K562 (cell line): ENCODE measurements around the gene NFKBIA. TPM values are rescaled to one million over a fixed set of nuclear protein-coding genes. Genes with fewer than 3 reads are reported as not detected.

Source experiments
- CBFB ChIP-seq: sonication (generic); formaldehyde crosslinking; IDR thresholded peaks from 2 replicates; pipeline ENCODE4 v1.4.0; 2020; ENCODE audit warnings: mild to moderate bottlenecking, missing genetic modification reagents
- GABPA ChIP-seq: fragments of 200-800 bp; sonication (Bioruptor generic); conservative IDR thresholded peaks from 2 replicates; pipeline ENCODE4 v1.6.1; 2016; ENCODE audit warnings: low read depth, missing genetic modification characterization, missing compliant biosample characterization
- GTF2E2 ChIP-seq: fragments of 200-800 bp; sonication (Bioruptor generic); IDR thresholded peaks from 2 replicates; pipeline ENCODE4 v1.6.1; 2016; ENCODE audit warnings: missing genetic modification characterization, missing compliant biosample characterization
- NCOR1 ChIP-seq: fragments of 450-650 bp; IDR thresholded peaks from 2 replicates; pipeline ENCODE4 v1.6.1; 2016; ENCODE audit warnings: mild to moderate bottlenecking, moderate library complexity
- POLR2A ChIP-seq: fragments of 450-650 bp; conservative IDR thresholded peaks from 2 replicates; pipeline ENCODE4 v1.6.1; 2016
- POLR2AphosphoS2 ChIP-seq: IDR thresholded peaks from 2 replicates; pipeline ENCODE4 v1.6.1; 2012; ENCODE audit warnings: low read length, improper control_type of control experiment
- SAP30 ChIP-seq: fragments of 200-600 bp; sonication (generic); IDR thresholded peaks from 2 replicates; pipeline ENCODE4 v1.6.1; 2012; ENCODE audit warnings: borderline replicate concordance, low read depth, mild to moderate bottlenecking, moderate library complexity, low read length, control low read depth, inconsistent platforms; ENCODE audit not compliant: insufficient read depth, poor library complexity, severe bottlenecking
- SMAD1 ChIP-seq: fragments of 150-350 bp; IDR thresholded peaks from 2 replicates; pipeline ENCODE4 v1.6.1; 2014; ENCODE audit warnings: low read length, low read depth; ENCODE audit not compliant: partially characterized antibody
- SMAD4 ChIP-seq: fragments of 250-450 bp; sonication (Bioruptor Pico); conservative IDR thresholded peaks from 2 replicates; pipeline ENCODE4 v1.8.0; 2021; ENCODE audit warnings: inconsistent platforms, mild to moderate bottlenecking, moderate library complexity
- TBP ChIP-seq: optimal IDR thresholded peaks from 2 replicates; pipeline ENCODE3; 2011; ENCODE audit warnings: low read depth, low read length, improper control_type of control experiment
- ZNF175 ChIP-seq: fragments of 200-800 bp; sonication (Bioruptor generic); IDR thresholded peaks from 2 replicates; pipeline ENCODE4 v1.6.1; 2016; ENCODE audit warnings: low read depth, mild to moderate bottlenecking, missing genetic modification characterization, missing compliant biosample characterization
- ZNF384 ChIP-seq: IDR thresholded peaks from 2 replicates; pipeline ENCODE4 v1.6.1; 2012; ENCODE audit warnings: low read depth, low read length, improper control_type of control experiment
- polyA plus RNA-seq, 8 experiments: library from polyadenylated mRNA; depleted of rRNA in 4 of 8; stranded (reverse) in 5 of 8; unstranded in 3 of 8; fragments of >200 nt; fragmentation: Nextera tagmentation in 2 of 8; fragmentation: Illumina TruSeq in 1 of 8; extraction: Ambion mirVana in 2 of 8; extraction: Trizol in 1 of 8; gene quantifications; 2 replicates each; pipeline versions ENCODE4 v1.2.1 to v1.2.3, GENCODE V29; 2011 to 2014; ENCODE audit warnings: inconsistent platforms in 1 of 8, missing spikeins in 1 of 8
- total RNA-seq, 7 experiments: library from RNA; depleted of rRNA in 6 of 7; stranded (reverse); fragments of >200 nt in 6 of 7; fragmentation: Illumina TruSeq in 2 of 7; extraction: Trizol in 2 of 7; gene quantifications; 2 replicates each; pipeline versions ENCODE4 v1.2.1 to v1.2.3, GENCODE V29; 2011 to 2021; ENCODE audit warnings: low replicate concordance in 1 of 7
- TF ChIP-seq, protein P1 (sequence below): sonication (generic); formaldehyde crosslinking; IDR thresholded peaks from 2 replicates; pipeline ENCODE4 v1.8.1; 2023; ENCODE audit warnings: mild to moderate bottlenecking, missing genetic modification reagents, moderate library complexity
- TF ChIP-seq, protein P2 (sequence below): fragments of 200-800 bp; sonication (Bioruptor generic); IDR thresholded peaks from 2 replicates; pipeline ENCODE4 v1.6.1; 2016; ENCODE audit warnings: missing genetic modification characterization, missing compliant biosample characterization
- TF ChIP-seq, protein P3 (sequence below), 3 experiments: fragments of 200-800 bp in 1 of 3; sonication (Bioruptor generic) in 1 of 3; sonication (generic) in 1 of 3; formaldehyde crosslinking in 1 of 3; IDR thresholded peaks; 2 replicates each; pipeline versions ENCODE4 v1.6.1 to v1.8.0; 2016 to 2022; ENCODE audit warnings: mild to moderate bottlenecking in 2 of 3, missing compliant biosample characterization in 2 of 3, missing genetic modification characterization in 2 of 3, missing genetic modification reagents in 1 of 3
- TF ChIP-seq, protein P4 (sequence below): sonication (generic); formaldehyde crosslinking; IDR thresholded peaks from 2 replicates; pipeline ENCODE4 v1.8.1; 2023; ENCODE audit warnings: mild to moderate bottlenecking, missing genetic modification reagents

The NFKBIA gene
- total and polyA plus RNA-seq, 9 of the 15 experiments (the other 6 are each of a cell fraction or from before 2014, with no cell fraction given): 6.9 to 31.8 (median 18.2) TPM

GRCh38 chr14:35404449-35405303 lies at the start of gene NFKBIA (continued):
- no peak for TF ChIP-seq ZNF175 (CRISPR knock-in tag)
- TF ChIP-seq SMAD1: no peak
- TF ChIP-seq, protein P1, sequence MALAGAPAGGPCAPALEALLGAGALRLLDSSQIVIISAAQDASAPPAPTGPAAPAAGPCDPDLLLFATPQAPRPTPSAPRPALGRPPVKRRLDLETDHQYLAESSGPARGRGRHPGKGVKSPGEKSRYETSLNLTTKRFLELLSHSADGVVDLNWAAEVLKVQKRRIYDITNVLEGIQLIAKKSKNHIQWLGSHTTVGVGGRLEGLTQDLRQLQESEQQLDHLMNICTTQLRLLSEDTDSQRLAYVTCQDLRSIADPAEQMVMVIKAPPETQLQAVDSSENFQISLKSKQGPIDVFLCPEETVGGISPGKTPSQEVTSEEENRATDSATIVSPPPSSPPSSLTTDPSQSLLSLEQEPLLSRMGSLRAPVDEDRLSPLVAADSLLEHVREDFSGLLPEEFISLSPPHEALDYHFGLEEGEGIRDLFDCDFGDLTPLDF (CRISPR knock-in tag): peak; percentile 49; the same call in 1 of the 2 replicates
- peak; percentile 95 for TF ChIP-seq TBP
- TF ChIP-seq SAP30: peak; percentile 47
- no peak for TF ChIP-seq NCOR1
- TF ChIP-seq GABPA: peak; percentile 1; the same call in 1 of the 2 replicates
- TF ChIP-seq POLR2A: peak; percentile 75
- no peak for TF ChIP-seq ZNF384
- TF ChIP-seq POLR2AphosphoS2: no peak
- TF ChIP-seq, protein P2, sequence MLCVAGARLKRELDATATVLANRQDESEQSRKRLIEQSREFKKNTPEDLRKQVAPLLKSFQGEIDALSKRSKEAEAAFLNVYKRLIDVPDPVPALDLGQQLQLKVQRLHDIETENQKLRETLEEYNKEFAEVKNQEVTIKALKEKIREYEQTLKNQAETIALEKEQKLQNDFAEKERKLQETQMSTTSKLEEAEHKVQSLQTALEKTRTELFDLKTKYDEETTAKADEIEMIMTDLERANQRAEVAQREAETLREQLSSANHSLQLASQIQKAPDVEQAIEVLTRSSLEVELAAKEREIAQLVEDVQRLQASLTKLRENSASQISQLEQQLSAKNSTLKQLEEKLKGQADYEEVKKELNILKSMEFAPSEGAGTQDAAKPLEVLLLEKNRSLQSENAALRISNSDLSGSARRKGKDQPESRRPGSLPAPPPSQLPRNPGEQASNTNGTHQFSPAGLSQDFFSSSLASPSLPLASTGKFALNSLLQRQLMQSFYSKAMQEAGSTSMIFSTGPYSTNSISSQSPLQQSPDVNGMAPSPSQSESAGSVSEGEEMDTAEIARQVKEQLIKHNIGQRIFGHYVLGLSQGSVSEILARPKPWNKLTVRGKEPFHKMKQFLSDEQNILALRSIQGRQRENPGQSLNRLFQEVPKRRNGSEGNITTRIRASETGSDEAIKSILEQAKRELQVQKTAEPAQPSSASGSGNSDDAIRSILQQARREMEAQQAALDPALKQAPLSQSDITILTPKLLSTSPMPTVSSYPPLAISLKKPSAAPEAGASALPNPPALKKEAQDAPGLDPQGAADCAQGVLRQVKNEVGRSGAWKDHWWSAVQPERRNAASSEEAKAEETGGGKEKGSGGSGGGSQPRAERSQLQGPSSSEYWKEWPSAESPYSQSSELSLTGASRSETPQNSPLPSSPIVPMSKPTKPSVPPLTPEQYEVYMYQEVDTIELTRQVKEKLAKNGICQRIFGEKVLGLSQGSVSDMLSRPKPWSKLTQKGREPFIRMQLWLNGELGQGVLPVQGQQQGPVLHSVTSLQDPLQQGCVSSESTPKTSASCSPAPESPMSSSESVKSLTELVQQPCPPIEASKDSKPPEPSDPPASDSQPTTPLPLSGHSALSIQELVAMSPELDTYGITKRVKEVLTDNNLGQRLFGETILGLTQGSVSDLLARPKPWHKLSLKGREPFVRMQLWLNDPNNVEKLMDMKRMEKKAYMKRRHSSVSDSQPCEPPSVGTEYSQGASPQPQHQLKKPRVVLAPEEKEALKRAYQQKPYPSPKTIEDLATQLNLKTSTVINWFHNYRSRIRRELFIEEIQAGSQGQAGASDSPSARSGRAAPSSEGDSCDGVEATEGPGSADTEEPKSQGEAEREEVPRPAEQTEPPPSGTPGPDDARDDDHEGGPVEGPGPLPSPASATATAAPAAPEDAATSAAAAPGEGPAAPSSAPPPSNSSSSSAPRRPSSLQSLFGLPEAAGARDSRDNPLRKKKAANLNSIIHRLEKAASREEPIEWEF (CRISPR knock-in tag): 0 out of 2 replicates have a peak, but pooled peaks have one; percentile 33
- TF ChIP-seq, protein P3, sequence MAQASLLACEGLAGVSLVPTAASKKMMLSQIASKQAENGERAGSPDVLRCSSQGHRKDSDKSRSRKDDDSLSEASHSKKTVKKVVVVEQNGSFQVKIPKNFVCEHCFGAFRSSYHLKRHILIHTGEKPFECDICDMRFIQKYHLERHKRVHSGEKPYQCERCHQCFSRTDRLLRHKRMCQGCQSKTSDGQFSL (CRISPR knock-in tag; IDR thresholded peaks at IDR 0.05): no peak
- TF ChIP-seq, protein P3 (tag; IDR thresholded peaks at IDR 0.05): no peak
- no peak for TF ChIP-seq CBFB (CRISPR knock-in tag)
- TF ChIP-seq, protein P4, sequence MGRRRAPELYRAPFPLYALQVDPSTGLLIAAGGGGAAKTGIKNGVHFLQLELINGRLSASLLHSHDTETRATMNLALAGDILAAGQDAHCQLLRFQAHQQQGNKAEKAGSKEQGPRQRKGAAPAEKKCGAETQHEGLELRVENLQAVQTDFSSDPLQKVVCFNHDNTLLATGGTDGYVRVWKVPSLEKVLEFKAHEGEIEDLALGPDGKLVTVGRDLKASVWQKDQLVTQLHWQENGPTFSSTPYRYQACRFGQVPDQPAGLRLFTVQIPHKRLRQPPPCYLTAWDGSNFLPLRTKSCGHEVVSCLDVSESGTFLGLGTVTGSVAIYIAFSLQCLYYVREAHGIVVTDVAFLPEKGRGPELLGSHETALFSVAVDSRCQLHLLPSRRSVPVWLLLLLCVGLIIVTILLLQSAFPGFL: no peak
- peak; percentile 36 for TF ChIP-seq SMAD4 (CRISPR knock-in tag)
- TF ChIP-seq GTF2E2 (tag): peak; percentile 81; the same call in 1 of the 2 replicates
